ENCODE measurements around the gene ULK4. TPM values are rescaled to one million over a fixed set of nuclear protein-coding genes. Genes with fewer than 3 reads are reported as not detected.

Gene ULK4
- total and polyA plus RNA-seq, 2 of the 8 experiments (the other 6 are each of a cell fraction or from before 2014, with no cell fraction given), result 3.0 to 10.8 TPM

- POLR2A ChIA-PET (ENCODE audit: partially characterized antibody), result no interaction called here
- TF ChIP-seq NRF1 (IDR thresholded peaks at IDR 0.05; ENCODE audit: low read depth, low read length) (no peak), RNF2 (IDR thresholded peaks at IDR 0.05; ENCODE audit: borderline replicate concordance, low read depth, low read length, missing control alignments, poor library complexity, severe bottlenecking) (no peak)
These were observed 542.1 kb downstream of the ULK4 start for GRCh38 chr3:41419809-41420208.

More at GRCh38 chr3:41419809-41420208, 542.1 kb downstream of the ULK4 start:
- H3K27ac ChIP-seq (ENCODE audit: low read depth, low read length), result no peak overlapping the region
- no peak overlapping the region for H3K4me2 ChIP-seq (ENCODE audit: insufficient read depth in 1 of 2, low read depth in 2 of 2, low read length in 2 of 2)
- DNase-seq (ENCODE audit: low read depth in 1 of 2, low spot score in 2 of 2) (no peak), FAIRE-seq (no peak)
- no peaks in the 10 kb centered on the region for H3K36me3 ChIP-seq (ENCODE audit: control insufficient read depth in 2 of 4, insufficient read depth in 4 of 4, low read length in 3 of 4)
- no peaks in the 10 kb centered on the region for H3K79me2 ChIP-seq (ENCODE audit: control insufficient read depth in 1 of 2, insufficient read depth in 2 of 2, low read length in 2 of 2)
- no peak overlapping the region for H2AK5ac ChIP-seq (ENCODE audit: low read depth, low read length)
- 92% methylated on average over 5 of the region's 5 CpGs; no CpG with 5 or more reads in 1 of the 2 experiments for WGBS, 2 experiments (ENCODE audit: extremely low coverage in 1 of 2, insufficient coverage in 1 of 2, insufficient read length in 1 of 2, insufficient replicate concordance in 2 of 2, low coverage in 1 of 2, low lambda C conversion rate in 2 of 2, missing lambda C conversion rate in 1 of 2)
- no peak overlapping the region for H3K23ac ChIP-seq (ENCODE audit: insufficient read length)
- no peak overlapping the region for H3K4ac ChIP-seq (replicated peaks; ENCODE audit: insufficient read length, low read depth, low read length)
- H4K20me1 ChIP-seq (replicated peaks in 1 of 2; ENCODE audit: control insufficient read depth in 1 of 2, insufficient read depth in 2 of 2, low read length in 2 of 2), result no peaks in the 10 kb centered on the region
- no peak overlapping the region for H2BK15ac ChIP-seq (ENCODE audit: low read length)
- no peak overlapping the region for H2BK20ac ChIP-seq (ENCODE audit: low read length)
- H4K8ac ChIP-seq (ENCODE audit: extremely low read depth, insufficient read depth, low read length), result no peak overlapping the region
- H2BK120ac ChIP-seq (replicated peaks; ENCODE audit: low read depth, low read length), result no peak overlapping the region
- no peak overlapping the region for H4K5ac ChIP-seq (ENCODE audit: insufficient read length, low read depth, low read length)
- no peaks in the 10 kb centered on the region for H3K79me1 ChIP-seq (ENCODE audit: low read depth, low read length)
- H3K4me1 ChIP-seq (replicated peaks in 1 of 4; ENCODE audit: control insufficient read depth in 3 of 4, insufficient read depth in 4 of 4, low read length in 3 of 4), result no peaks in the 10 kb centered on the region; a peak in 1 of 7 replicates
- H3K18ac ChIP-seq (ENCODE audit: extremely low read depth, low read length), result no peak overlapping the region
- CTCF ChIA-PET (ENCODE audit: partially characterized antibody), result interaction anchor here (0.9 kb wide), 1 partner anchor 19 kb away, joined by 3 read pairs; no protein-coding TSS in a partner anchor
- H3K27me3 ChIP-seq (replicated peaks in 1 of 4; ENCODE audit: control insufficient read depth in 3 of 4, extremely low read depth in 1 of 4, insufficient read depth in 3 of 4, low read length in 3 of 4), result no peaks in the 10 kb centered on the region
- H3K23me2 ChIP-seq (ENCODE audit: low read depth, low read length), result no peaks in the 10 kb centered on the region
- H2BK5ac ChIP-seq (ENCODE audit: low read depth, low read length), result no peak overlapping the region
- no peak overlapping the region for H3K4me3 ChIP-seq (ENCODE audit: extremely low read depth in 1 of 4, insufficient read depth in 2 of 4, low read depth in 3 of 4, low read length in 4 of 4)
- H3K56ac ChIP-seq (replicated peaks; ENCODE audit: insufficient read length, low read depth, low read length), result no peak overlapping the region
- H4K91ac ChIP-seq (replicated peaks; ENCODE audit: insufficient read length, low read length), result no peak overlapping the region
- no peak overlapping the region for H3K14ac ChIP-seq (ENCODE audit: insufficient read length)
- H3K9me3 ChIP-seq (ENCODE audit: insufficient read depth in 2 of 2, low read depth in 1 of 2, low read length in 1 of 2), result no peaks in the 10 kb centered on the region
- H2BK12ac ChIP-seq (ENCODE audit: low read depth, low read length), result no peak overlapping the region
- no peak overlapping the region for H2AFZ ChIP-seq (ENCODE audit: low read length)
- H3K9ac ChIP-seq (replicated peaks in 1 of 4; ENCODE audit: extremely low read depth in 1 of 4, low read depth in 3 of 4, low read length in 3 of 4), result no peak overlapping the region

Measured in H1 (cell line).